22Rv1 (cell line): Measurements from ENCODE around the gene CDC42EP1.

Experiments
- CTCF ChIP-seq: fragments of 450-650 bp; IDR thresholded peaks from 2 replicates; pipeline ENCODE4 v1.5.1; 2017; ENCODE audit warnings: mild to moderate bottlenecking
- ZFX ChIP-seq: fragments of 450-650 bp; IDR thresholded peaks from 2 replicates; pipeline ENCODE4 v1.6.1; 2017; ENCODE audit warnings: antibody characterized with exemption, borderline replicate concordance

GRCh38 chr22:37563153-37564081, 3.1 kb downstream of the CDC42EP1 start:
- no peak for TF ChIP-seq CTCF
- no peak for TF ChIP-seq ZFX
